Type B pancreatic cell (in vitro differentiated cells): Measurements from ENCODE around the gene NPTX2. TPM values are rescaled to one million over a fixed set of nuclear protein-coding genes. Genes with fewer than 3 reads are reported as not detected.

ENCODE experiments used
- DNase-seq: peaks from one replicate; pipeline ENCODE4 v3.0.0; 2021; ENCODE audit warnings: mixed read lengths; ENCODE audit not compliant: unreplicated experiment; ENCODE audit errors: extremely low spot score
- H3K27ac Mint-ChIP-seq: 2 replicates; pipeline ENCODE4 v1.8.0; 2021; ENCODE audit warnings: mild to moderate bottlenecking, mixed read lengths
- H3K27me3 Mint-ChIP-seq: 2 replicates; pipeline ENCODE4 v1.8.0; 2021; ENCODE audit warnings: mixed read lengths
- H3K36me3 Mint-ChIP-seq: 2 replicates; pipeline ENCODE4 v1.8.0; 2021; ENCODE audit warnings: mixed read lengths
- H3K4me1 Mint-ChIP-seq: one replicate; pipeline ENCODE4 v1.8.0; 2021; ENCODE audit warnings: mixed read lengths; ENCODE audit not compliant: unreplicated experiment
- H3K4me3 Mint-ChIP-seq: 2 replicates; pipeline ENCODE4 v1.8.0; 2021; ENCODE audit warnings: mild to moderate bottlenecking, mixed read lengths
- H3K9me3 Mint-ChIP-seq: 2 replicates; pipeline ENCODE4 v1.8.0; 2021; ENCODE audit warnings: mixed read lengths
- CTCF ChIP-seq: fragments of 200-600 bp; sonication (generic); conservative IDR thresholded peaks from 2 replicates; pipeline ENCODE4 v1.5.0; 2021; ENCODE audit warnings: antibody characterized with exemption, mild to moderate bottlenecking
- total RNA-seq: library from RNA; stranded (reverse); gene quantifications from 2 replicates; pipeline ENCODE4 v1.2.1, GENCODE V29; 2021; ENCODE audit warnings: low replicate concordance

Gene NPTX2
- total RNA-seq, 1 donor from 2014 or later = 14.2 TPM

GRCh38 chr7:98655611-98656010 lies 38.5 kb downstream of the NPTX2 start:
- Mint-ChIP-seq H3K27ac (no peak overlapping the region), H3K4me3 (no peak overlapping the region), H3K4me1 (no peaks in the 10 kb centered on the region), H3K9me3 (no peaks in the 10 kb centered on the region), H3K27me3 (peaks cover 12% of the 10 kb centered on the region), H3K36me3 (no peaks in the 10 kb centered on the region)
- no peak for DNase-seq
- TF ChIP-seq CTCF = no peak

- TF ChIP-seq CTCF = no peak
- Mint-ChIP-seq H3K27me3 (peaks cover 7% of the 10 kb centered on the region), H3K36me3 (no peaks in the 10 kb centered on the region), H3K4me3 (no peak overlapping the region), H3K4me1 (no peaks in the 10 kb centered on the region), H3K9me3 (no peaks in the 10 kb centered on the region), H3K27ac (no peak overlapping the region)
- no peak for DNase-seq
These were observed 39.8 kb downstream of the NPTX2 start for GRCh38 chr7:98656899-98657298.

DNA sequence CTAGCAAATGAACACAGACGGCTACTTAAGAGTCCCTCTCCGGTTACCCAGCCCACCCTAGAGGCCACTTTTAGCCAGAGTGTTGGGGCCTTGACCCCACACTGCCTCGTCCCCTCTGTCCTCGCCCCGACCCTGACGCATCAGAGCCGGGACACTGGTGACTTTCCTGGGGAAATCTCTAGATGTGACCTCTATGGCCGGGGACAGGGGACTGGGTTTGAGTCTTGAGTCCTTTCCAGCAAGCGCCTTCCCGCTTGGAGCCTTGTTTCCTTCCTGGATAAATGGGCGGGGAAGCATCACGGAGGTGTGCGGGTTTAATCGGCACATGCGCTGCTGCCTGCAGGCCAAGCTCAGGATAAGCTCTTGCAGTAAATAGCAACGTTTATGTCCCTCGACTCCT lies 40.7 kb downstream of the NPTX2 start:
- H3K4me3 Mint-ChIP-seq = no peak overlapping the region
- TF ChIP-seq CTCF = no peak

DNA sequence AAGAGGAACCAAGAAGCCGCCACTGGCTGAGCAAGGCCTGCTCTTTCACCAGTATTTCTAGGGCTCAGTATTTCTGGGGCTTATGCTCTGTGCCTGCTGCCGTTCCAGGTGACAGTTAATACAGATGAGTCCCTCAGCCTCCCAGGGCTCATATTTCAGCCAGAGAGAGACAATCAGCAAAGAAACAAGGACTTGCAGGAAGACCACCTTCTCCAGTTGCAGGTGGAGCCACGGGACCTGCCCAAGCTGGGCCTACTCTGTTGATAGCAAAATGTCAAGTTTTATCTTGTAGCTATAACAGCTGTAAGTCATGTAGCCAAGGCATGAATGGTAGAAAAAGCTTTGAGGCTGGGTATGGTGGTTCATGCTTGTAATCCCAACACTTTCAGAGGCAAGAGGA lies 42.7 kb downstream of the NPTX2 start:
- H3K36me3 Mint-ChIP-seq = no peaks in the 10 kb centered on the region
- H3K4me3 Mint-ChIP-seq = no peak overlapping the region
- DNase-seq = no peak
- no peak for TF ChIP-seq CTCF
- peaks cover 8% of the 10 kb centered on the region for H3K9me3 Mint-ChIP-seq
- H3K27me3 Mint-ChIP-seq = peaks cover 14% of the 10 kb centered on the region
- no peaks in the 10 kb centered on the region for H3K4me1 Mint-ChIP-seq
- no peak overlapping the region for H3K27ac Mint-ChIP-seq

More for the DNA sequence above, 40.7 kb downstream of the NPTX2 start:
- Mint-ChIP-seq H3K36me3 (no peaks in the 10 kb centered on the region), H3K4me1 (no peaks in the 10 kb centered on the region), H3K27ac (no peak overlapping the region), H3K9me3 (no peaks in the 10 kb centered on the region), H3K27me3 (peaks cover 7% of the 10 kb centered on the region)
- no peak for DNase-seq

DNA sequence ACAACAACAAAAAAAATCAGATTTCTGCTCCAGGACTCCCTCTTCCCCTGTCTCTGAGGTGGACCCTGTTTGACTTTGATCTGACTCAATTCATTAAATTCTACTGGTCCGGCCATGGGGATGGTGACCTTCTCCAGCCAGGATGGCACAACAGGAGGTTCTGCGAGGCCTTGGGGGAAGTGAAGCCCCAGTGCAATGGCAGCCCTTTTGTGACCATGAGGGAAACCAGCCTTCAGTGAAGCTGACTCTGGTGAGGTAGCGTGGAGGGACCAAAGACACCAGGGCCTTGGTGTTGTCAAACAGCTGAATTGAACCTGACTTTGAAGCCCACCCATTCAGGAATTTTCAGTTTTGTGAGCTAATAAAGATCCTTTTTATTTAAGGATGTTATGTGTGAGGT lies 44.5 kb downstream of the NPTX2 start:
- no peak for TF ChIP-seq CTCF
- no peak overlapping the region for H3K4me3 Mint-ChIP-seq
- H3K36me3 Mint-ChIP-seq = no peaks in the 10 kb centered on the region
- no peak overlapping the region for H3K27ac Mint-ChIP-seq
- peaks cover 8% of the 10 kb centered on the region for H3K9me3 Mint-ChIP-seq
- no peaks in the 10 kb centered on the region for H3K4me1 Mint-ChIP-seq
- H3K27me3 Mint-ChIP-seq = peaks cover 14% of the 10 kb centered on the region
- no peak for DNase-seq

DNA sequence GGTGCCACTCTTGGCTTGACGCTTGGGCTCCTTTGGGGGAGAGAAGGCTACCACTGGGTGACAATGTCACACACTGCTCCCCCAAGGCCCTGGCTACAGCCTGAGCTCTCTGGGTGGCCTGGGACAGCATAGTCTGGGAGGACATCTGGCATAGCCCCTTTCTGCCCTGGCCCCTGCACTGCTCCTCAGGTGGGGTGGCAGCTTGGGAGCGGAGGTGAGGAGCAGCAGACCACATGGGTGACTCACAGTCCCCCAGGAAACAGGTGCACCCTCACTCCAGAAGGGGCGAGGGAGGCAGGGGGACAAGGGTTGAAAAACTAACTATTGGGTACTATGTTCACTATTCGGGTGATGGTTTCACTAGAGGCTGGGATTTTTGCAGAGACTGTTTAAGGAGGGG lies 45.2 kb downstream of the NPTX2 start:
- Mint-ChIP-seq H3K27ac (no peak overlapping the region), H3K36me3 (no peaks in the 10 kb centered on the region), H3K9me3 (peaks cover 8% of the 10 kb centered on the region), H3K4me3 (no peak overlapping the region), H3K4me1 (no peaks in the 10 kb centered on the region), H3K27me3 (peaks cover 14% of the 10 kb centered on the region)
- TF ChIP-seq CTCF = no peak
- no peak for DNase-seq
